GM12801 (cell line): ENCODE measurements around the gene PLA2G7.

Experiments used
- CTCF ChIP-seq: IDR thresholded peaks from one replicate; pipeline ENCODE4 v1.5.1; 2011; ENCODE audit warnings: control low read depth; ENCODE audit not compliant: insufficient read length; ENCODE audit errors: extremely low read depth

PLA2G7 gene

DNA sequence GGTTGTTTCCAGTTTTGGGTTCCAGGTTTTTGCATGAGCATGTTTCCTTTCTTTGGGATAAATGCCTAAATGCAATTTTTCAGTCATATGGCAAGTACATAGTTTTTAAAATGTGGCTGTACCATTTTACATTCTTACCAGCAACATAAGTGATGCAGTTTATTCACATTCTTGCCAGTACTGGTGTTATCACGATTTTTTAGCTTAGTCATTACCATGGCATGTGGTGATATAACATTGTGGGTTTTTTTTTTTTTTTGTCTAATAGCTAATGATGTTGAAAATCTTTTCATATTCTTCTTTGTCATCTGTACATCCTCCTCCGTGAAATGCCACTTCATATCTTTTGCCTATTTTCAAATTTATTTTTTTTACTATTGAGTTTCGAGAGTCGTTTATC lies 50.4 kb downstream of the PLA2G7 start:
- TF ChIP-seq CTCF = no peak

GRCh38 chr6:46677314-46677654 lies 57.9 kb downstream of the PLA2G7 start:
- no peak for TF ChIP-seq CTCF

GRCh38 chr6:46676604-46677313 lies 58.4 kb downstream of the PLA2G7 start:
- no peak for TF ChIP-seq CTCF

DNA sequence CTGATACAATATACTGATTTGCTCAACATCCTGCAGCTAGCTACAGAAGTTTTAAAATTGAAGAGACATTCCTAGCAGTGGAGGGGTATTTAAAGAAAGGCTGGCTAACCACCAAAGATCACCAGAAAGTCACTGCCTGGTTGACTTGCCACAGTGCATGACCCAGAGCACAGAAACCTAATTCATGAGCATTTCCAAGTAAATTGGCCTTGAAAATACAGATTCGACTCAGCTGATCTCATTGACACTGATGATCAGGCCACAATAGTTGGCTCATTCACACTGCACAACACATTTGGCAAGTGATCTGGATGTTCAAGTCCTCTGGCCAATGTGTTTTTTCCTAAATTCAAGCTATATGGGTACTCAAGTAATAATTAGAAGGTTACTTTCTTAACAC lies 60.8 kb downstream of the PLA2G7 start:
- TF ChIP-seq CTCF = no peak

DNA sequence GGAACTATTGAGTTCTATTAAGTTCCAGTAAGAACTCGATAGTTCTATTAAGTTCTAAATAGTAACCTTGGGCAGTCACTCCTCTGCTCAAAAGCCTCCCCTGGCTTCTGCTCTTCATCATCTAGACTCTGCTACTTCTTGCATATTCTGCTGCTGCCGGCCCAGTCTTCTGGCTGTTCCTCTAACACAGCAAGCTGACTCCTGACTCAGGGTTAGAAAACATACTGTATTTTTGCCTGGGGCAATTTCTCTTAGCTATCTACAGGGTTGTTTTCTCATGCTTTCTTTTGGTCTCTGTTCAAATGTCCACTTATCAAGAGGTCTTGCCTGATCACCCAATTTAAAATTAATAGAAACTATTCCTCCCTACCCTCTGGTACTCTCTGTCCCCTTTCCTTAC lies 67.8 kb downstream of the PLA2G7 start:
- TF ChIP-seq CTCF = no peak

- no peak for TF ChIP-seq CTCF
Measured at GRCh38 chr6:46661483-46661882, 73.7 kb downstream of the PLA2G7 start.

- no peak for TF ChIP-seq CTCF
Measured at GRCh38 chr6:46657642-46658041, 77.5 kb downstream of the PLA2G7 start.

GRCh38 chr6:46655803-46656202 lies 79.4 kb downstream of the PLA2G7 start:
- no peak for TF ChIP-seq CTCF
